Choroid plexus epithelial cell (primary cell): Measurements from ENCODE around the gene SAP30L.

ENCODE experiments used
- DNase-seq: peaks from one replicate; pipeline ENCODE4 v3.0.0-alpha.2; 2010; ENCODE audit warnings: low read depth
- H3K4me3 ChIP-seq: 2 replicates; pipeline ENCODE4 v1.5.1; 2011; ENCODE audit warnings: low read depth, mild to moderate bottlenecking, control low read depth, low read length, moderate library complexity
- CTCF ChIP-seq: conservative IDR thresholded peaks from 2 replicates; pipeline ENCODE4 v1.5.1; 2011; ENCODE audit warnings: low read depth, mild to moderate bottlenecking, control low read depth, inconsistent platforms, low read length, moderate library complexity

The SAP30L gene

GRCh38 chr5:154418344-154418820, 27.4 kb upstream of the SAP30L start:
- TF ChIP-seq CTCF, result no peak
- DNase-seq, result no peak
- no peak overlapping the region for H3K4me3 ChIP-seq

GRCh38 chr5:154419236-154419635, 26.6 kb upstream of the SAP30L start:
- no peak overlapping the region for H3K4me3 ChIP-seq
- no peak for DNase-seq
- no peak for TF ChIP-seq CTCF

- peak; percentile 67 for TF ChIP-seq CTCF
- peak; percentile 22 for DNase-seq
- H3K4me3 ChIP-seq, result no peak overlapping the region
These were observed 23.9 kb upstream of the SAP30L start for GRCh38 chr5:154421868-154422267.

GRCh38 chr5:154422298-154422697, 23.5 kb upstream of the SAP30L start:
- no peak for TF ChIP-seq CTCF
- no peak overlapping the region for H3K4me3 ChIP-seq
- DNase-seq, result no peak

- DNase-seq, result no peak
- no peak overlapping the region for H3K4me3 ChIP-seq
- no peak for TF ChIP-seq CTCF
These were observed 17.6 kb upstream of the SAP30L start for GRCh38 chr5:154428208-154428607.

GRCh38 chr5:154429341-154429740, 16.5 kb upstream of the SAP30L start:
- no peak for TF ChIP-seq CTCF
- H3K4me3 ChIP-seq, result no peak overlapping the region
- no peak for DNase-seq

GRCh38 chr5:154430466-154430865, 15.3 kb upstream of the SAP30L start:
- TF ChIP-seq CTCF, result no peak
- no peak for DNase-seq
- H3K4me3 ChIP-seq, result no peak overlapping the region
